Stimulated activated naive CD8-positive, alpha-beta T cell treated with anti-CD3 and anti-CD28 coated beads, Interleukin-15, Interleukin-2, amounts not matched to agents 100 U/mL and 50 U/mL, for 24 hours (primary cell): ENCODE data around the gene BLCAP.
"Not testable (repeated sequence)": the region's sequence is repeated elsewhere in the genome, so short reads cannot be mapped to it uniquely, and the experiment has no call there.

ENCODE experiments used
- ATAC-seq: fragments of 150-1000 bp; cut with Tn5 transposase; one replicate; pipeline ENCODE4 v1.10.0; 2021
- DNase-seq: peaks from one replicate; pipeline ENCODE4 v3.0.0; 2021

The BLCAP gene

DNA sequence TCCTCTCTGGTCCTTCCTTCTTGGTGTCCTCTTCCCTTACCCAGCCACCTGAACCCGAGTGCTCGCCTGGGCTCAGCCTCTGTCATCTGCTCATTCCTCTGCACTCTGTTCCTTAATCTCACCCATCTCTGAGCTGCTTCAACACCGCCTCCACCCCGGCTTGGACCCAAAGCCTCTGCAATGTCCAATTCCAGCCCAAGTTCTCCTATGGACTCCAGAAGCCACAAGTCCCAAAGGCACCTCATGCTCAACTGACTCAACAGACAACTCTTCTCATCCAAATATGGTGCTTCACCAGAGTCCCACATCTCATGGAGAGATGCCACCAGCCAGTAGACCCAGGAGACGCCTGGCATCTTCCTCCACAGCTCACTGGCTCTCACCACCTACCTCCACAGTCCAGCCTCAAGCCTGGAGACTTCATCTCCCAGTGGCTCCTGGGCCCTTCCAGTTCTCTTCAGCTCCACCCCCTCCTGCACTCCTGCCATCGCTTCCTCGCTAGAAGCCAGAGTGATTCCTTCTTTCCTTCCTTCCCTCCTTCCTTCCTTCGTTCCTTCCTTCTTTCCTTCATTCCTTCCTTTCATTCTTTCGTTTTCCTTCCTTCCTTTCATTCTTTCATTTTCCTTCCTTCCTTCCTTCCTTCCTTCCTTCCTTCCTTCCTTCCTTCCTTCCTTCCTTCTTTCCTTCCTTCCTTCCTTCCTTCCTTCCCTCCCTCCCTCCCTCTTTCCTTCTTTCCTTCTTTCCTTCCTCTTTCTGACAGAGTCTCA lies 47.6 kb downstream of the BLCAP start:
- no peak for ATAC-seq

DNA sequence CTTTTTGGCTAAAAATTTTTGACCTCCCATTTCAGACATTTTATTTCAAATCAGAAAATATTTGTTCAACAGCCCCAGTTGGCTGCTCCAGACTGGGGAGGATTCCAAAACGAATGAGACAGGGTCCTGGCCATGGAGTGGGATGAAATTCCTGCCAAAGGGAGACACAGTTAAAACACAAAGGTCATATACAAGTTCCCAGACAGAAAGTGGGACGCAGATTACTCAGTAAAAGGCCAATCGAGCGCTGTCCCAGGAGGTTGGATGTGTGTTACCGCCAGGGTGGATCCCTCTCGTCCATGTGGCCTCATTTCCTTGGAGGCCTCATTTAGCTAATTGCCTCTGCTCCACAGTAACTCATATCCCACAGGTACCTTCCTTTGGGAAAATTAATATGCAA lies 48.4 kb downstream of the BLCAP start:
- ATAC-seq (no peak), DNase-seq (no peak)

More for the DNA sequence above, 47.6 kb downstream of the BLCAP start:
- DNase-seq = no peak

DNA sequence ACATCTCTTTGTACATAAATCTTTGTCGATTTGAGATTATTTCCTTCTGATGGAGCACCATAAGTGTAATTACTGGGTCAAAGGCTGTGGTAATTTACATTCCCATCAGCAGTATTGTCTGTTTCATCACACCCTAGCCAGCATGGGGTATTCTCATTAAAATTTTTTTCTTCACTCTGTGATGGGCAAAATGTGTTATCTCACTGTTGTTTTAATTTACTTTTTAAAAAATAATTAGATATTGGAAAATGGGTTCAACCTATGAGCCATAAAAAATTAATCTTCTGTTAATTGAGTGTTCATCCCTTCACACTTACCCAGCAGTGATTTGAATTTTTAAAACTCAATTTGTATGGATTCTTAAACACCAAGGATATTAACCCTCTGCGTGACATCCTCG lies 50.6 kb downstream of the BLCAP start:
- DNase-seq (no peak), ATAC-seq (no peak)

DNA sequence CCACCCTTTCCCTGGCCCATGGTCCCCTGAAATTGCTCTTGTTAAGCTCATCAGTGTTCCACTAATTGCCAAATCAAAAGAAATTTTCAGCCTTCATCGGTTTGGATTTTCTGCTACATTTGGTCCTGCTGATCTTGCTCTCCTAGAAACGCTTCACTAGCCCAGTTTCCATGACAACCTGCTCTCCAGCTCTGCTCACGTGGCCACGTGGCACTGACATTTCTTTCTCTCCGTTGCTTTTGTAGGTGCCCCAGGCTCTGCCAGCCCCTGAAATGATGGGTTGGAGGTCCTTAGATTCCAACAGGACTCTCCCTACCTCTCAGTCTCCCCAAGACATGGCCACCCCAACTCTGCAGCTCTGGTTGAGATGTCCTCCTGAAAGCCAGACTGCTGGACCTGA lies 52.4 kb downstream of the BLCAP start:
- ATAC-seq (no peak), DNase-seq (no peak)

DNA sequence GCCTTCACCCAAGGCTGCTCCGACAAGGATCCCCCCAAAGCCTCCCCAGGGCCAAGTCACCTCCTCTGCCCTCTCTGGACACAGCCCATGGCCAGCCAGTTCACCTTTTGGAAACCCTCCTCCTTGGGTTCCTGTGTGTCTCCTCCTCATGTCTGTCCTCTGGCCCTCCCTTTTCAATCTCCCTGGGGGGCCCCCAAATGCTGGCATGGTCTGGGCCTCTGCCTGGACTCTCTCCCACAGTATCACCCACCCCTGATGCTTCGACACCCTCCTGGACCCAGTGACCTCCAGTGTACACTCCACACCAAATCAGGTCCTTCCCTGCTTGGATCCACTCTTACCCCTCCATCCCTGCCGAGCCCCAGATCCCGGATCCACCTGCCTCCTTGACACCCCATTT lies 53.3 kb downstream of the BLCAP start:
- DNase-seq (no peak), ATAC-seq (no peak)

DNA sequence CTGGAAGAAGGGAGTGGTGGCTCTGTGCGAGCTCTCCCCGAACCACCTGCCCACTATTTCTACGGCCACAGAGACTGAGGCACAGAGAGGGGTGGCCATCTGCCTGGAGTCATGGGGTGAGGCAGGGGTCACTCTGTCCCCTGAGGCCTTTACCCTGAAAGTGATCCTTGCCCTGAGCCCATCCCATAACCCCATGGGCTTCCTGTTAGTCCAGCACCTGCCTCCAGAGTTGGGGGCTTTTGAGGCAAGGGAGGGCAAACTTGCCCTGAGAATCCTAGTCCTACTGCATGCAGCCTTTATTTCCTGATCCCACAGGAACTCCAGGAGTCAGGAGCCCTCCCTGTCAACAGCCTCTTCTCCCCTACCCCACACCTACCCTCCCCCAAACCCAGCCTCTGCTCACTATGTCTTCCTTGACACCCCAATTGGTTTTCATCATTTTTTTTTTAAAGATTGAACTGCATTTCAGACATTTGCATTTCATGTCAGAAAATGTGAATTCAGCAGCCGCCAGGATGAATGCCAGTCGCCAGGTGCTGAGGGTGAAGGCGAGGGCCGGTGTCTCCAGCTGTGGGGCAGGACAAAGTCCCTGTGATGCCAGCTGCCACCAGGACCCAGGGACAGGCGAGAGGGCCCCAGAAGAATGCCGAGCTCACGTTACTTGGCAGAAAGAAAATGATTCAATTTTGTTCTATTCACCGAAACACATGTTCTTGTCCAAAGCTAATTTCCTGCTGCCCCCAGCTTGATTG lies 54.3 kb downstream of the BLCAP start:
- no peak for ATAC-seq
- DNase-seq = no peak

DNA sequence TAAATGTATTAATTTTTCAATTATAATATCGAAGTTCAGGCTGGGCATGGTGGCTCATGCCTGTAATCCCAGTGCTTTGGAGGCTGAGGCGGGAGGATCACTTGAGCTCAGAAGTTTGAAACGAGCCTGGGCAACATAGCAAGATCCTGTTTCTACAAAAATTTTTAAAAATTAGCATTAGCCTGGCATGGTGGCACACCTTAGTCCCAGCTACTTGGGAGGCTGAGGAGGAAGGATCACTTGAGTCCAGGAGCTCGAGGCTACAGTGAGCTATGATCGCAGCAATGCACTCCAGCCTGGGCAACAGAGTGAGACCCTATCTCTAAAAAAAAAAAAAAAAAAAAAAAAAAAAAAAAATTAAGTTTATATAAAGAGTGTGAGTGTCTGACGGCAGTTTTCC lies 55.2 kb downstream of the BLCAP start:
- DNase-seq, ATAC-seq: not testable (repeated sequence)

DNA sequence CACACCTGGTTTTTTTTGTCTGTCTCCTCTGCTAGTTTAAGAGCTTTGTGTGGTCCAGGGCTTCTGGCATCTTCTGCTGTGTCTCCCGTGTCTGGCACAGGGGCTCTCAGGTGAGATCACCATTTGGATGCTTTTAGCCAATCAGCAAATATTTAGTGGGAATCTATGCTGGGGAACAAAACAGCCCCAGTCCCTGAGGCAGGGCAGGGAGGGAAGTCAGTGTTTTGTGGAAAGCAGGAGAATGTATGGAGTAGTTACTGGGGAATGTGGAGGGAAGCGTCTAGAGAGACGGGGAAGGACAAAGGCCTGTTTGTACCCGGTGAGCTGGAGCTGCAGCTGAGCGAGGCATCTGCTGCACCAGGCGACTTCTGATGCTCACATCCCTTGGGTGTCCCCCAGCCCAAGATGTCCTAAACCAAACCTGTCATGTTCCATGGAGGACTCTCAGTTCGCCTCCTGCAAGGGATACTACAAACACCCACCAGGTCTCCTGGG lies 55.9 kb downstream of the BLCAP start:
- no peak for ATAC-seq

DNA sequence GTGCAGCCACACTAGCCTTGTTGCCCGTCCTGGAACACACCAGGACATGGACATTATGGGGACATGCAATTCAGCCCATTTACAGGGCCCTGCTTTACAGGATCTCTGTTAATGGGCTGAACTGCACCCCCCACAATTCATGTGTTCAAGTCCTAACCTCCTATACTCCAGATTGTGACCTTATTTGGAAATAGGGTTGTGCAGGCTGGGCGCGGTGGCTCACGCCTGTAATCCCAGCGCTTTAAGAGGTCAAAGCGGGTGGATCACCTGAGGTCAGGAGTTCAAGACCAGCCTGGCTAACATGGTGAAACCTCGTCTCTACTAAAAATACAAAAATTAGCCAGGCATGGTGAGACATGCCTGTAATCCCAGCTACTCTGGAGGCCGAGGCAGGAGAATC lies 57.5 kb downstream of the BLCAP start:
- not testable (repeated sequence) for DNase-seq, ATAC-seq

More for the DNA sequence above, 55.9 kb downstream of the BLCAP start:
- DNase-seq = no peak

DNA sequence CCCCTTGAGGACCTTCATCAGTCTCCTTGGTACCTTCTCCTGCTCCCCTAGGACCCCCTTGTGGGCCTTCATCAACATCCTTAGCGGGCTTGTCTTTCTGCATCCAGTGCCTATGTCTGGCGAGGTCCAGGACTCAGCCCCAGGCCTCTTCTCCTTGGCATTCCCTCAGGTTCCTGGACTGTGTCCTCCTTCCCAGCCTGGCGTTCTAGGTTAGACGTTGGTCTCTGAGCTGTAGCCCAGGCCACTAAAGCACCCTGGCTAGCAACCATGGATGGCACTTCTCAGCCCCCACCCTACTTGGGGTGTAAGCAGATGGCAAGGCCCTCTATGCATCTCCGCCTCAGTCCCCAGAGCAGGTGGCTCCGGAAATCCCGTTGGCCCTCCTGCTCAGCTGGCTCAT lies 58.1 kb downstream of the BLCAP start:
- ATAC-seq (no peak), DNase-seq (no peak)

DNA sequence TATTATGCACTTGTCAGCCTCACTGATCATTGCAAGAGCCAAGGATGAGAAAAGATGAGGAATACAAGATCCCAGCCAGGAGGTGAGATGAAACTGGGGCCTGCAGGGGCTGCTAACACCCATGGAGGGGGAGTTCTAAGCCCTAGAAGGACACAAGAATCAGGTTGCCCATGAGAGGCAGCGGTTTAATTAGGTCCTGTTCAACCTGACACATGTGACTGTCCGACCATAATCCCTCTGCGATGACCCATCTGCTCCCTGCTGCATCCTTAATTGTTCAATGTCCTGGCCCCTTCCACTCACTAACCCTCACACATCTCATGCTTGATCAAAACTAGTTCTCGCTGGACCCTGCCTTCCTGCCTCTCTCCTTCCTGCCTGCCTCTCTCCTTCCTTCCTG lies 58.8 kb downstream of the BLCAP start:
- DNase-seq (no peak), ATAC-seq (no peak)
